Liver (tissue), 9 donors: ENCODE results near the gene GULP1. TPM values are rescaled to one million over a fixed set of nuclear protein-coding genes. Genes with fewer than 3 reads are reported as not detected.

Experiments used
- DNase-seq: peaks from one replicate; pipeline ENCODE4 v3.0.0-alpha.2; 2017; ENCODE audit warnings: low spot score
- H3K27ac ChIP-seq, 2 donors: one replicate each; pipeline ENCODE4 v1.7.0; 2013; ENCODE audit warnings: inconsistent platforms in 2 of 2, low read length in 2 of 2, control low read depth in 1 of 2, low read depth in 1 of 2, mild to moderate bottlenecking in 1 of 2
- H3K27me3 ChIP-seq, 4 donors: one replicate each; pipeline versions ENCODE4 v1.6.1 to v1.7.0; 2013; ENCODE audit warnings: low read length in 3 of 4, inconsistent platforms in 1 of 4, mild to moderate bottlenecking in 1 of 4, moderate library complexity in 1 of 4; ENCODE audit not compliant: control insufficient read depth in 4 of 4, insufficient read depth in 4 of 4
- H3K36me3 ChIP-seq, 4 donors: one replicate each; pipeline versions ENCODE4 v1.6.1 to v1.7.0; 2013; ENCODE audit warnings: low read length in 3 of 4, mild to moderate bottlenecking in 3 of 4, low read depth in 1 of 4, moderate library complexity in 1 of 4; ENCODE audit not compliant: control insufficient read depth in 4 of 4, insufficient read depth in 3 of 4
- H3K4me1 ChIP-seq, 4 donors: one replicate each; pipeline versions ENCODE4 v1.6.1 to v1.7.0; 2013; ENCODE audit warnings: low read length in 3 of 4, mild to moderate bottlenecking in 3 of 4, moderate library complexity in 1 of 4; ENCODE audit not compliant: control insufficient read depth in 4 of 4, insufficient read depth in 4 of 4
- H3K4me3 ChIP-seq, 3 donors: one replicate each; pipeline versions ENCODE4 v1.6.1 to v1.7.0; 2013; ENCODE audit warnings: low read length in 3 of 3, control low read depth in 1 of 3, low read depth in 1 of 3, mild to moderate bottlenecking in 1 of 3
- H3K9ac ChIP-seq, 2 donors: one replicate each; pipeline ENCODE4 v1.7.0; 2013; ENCODE audit warnings: low read length in 2 of 2, mild to moderate bottlenecking in 2 of 2, moderate library complexity in 2 of 2, control low read depth in 1 of 2, low read depth in 1 of 2
- H3K9me3 ChIP-seq, 4 donors: one replicate each; pipeline versions ENCODE4 v1.6.1 to v1.7.0; 2013; ENCODE audit warnings: low read length in 3 of 4; ENCODE audit not compliant: control insufficient read depth in 4 of 4
- ATF3 ChIP-seq: IDR thresholded peaks from 2 replicates; pipeline ENCODE4 v1.6.1; 2016; ENCODE audit warnings: antibody characterized with exemption
- EGR1 ChIP-seq, 2 donors: IDR thresholded peaks; 2 replicates each; pipeline ENCODE4 v1.6.1; 2016 to 2018; ENCODE audit warnings: antibody characterized with exemption in 2 of 2, low read depth in 2 of 2
- FOXA1 ChIP-seq: IDR thresholded peaks from 2 replicates; pipeline ENCODE4 v1.6.1; 2016; ENCODE audit warnings: antibody characterized with exemption
- FOXA2 ChIP-seq: IDR thresholded peaks from 2 replicates; pipeline ENCODE4 v1.6.1; 2016; ENCODE audit warnings: antibody characterized with exemption
- GABPA ChIP-seq, 2 donors: IDR thresholded peaks in 1 of 2; conservative IDR thresholded peaks in 1 of 2; 2 replicates each; pipeline ENCODE4 v1.6.1; 2016; ENCODE audit warnings: antibody characterized with exemption in 2 of 2, mild to moderate bottlenecking in 1 of 2, moderate library complexity in 1 of 2
- HNF4A ChIP-seq, 2 donors: conservative IDR thresholded peaks; 2 replicates each; pipeline ENCODE4 v1.6.1; 2016; ENCODE audit warnings: antibody characterized with exemption in 2 of 2, mild to moderate bottlenecking in 2 of 2
- HNF4G ChIP-seq: IDR thresholded peaks from 2 replicates; pipeline ENCODE4 v1.6.1; 2016; ENCODE audit warnings: antibody characterized with exemption
- JUND ChIP-seq, 2 donors: IDR thresholded peaks; 2 replicates each; pipeline ENCODE4 v1.6.1; 2016; ENCODE audit warnings: antibody characterized with exemption in 2 of 2
- NR2F2 ChIP-seq: IDR thresholded peaks from 2 replicates; pipeline ENCODE4 v1.6.1; 2016; ENCODE audit warnings: antibody characterized with exemption
- RAD21 ChIP-seq, 2 donors: IDR thresholded peaks; 2 replicates each; pipeline ENCODE4 v1.6.1; 2016; ENCODE audit warnings: antibody characterized with exemption in 2 of 2, mild to moderate bottlenecking in 2 of 2
- REST ChIP-seq: IDR thresholded peaks from 2 replicates; pipeline ENCODE4 v1.6.1; 2016; ENCODE audit warnings: antibody characterized with exemption, mild to moderate bottlenecking
- RXRA ChIP-seq, 2 donors: IDR thresholded peaks; 2 replicates each; pipeline ENCODE4 v1.6.1; 2017 to 2018; ENCODE audit warnings: antibody characterized with exemption in 2 of 2, mild to moderate bottlenecking in 1 of 2
- SP1 ChIP-seq: IDR thresholded peaks from 2 replicates; pipeline ENCODE4 v1.6.1; 2018; ENCODE audit warnings: antibody characterized with exemption, mild to moderate bottlenecking
- TAF1 ChIP-seq: conservative IDR thresholded peaks from 2 replicates; pipeline ENCODE4 v1.6.1; 2016; ENCODE audit warnings: antibody characterized with exemption, mild to moderate bottlenecking
- YY1 ChIP-seq: IDR thresholded peaks from 2 replicates; pipeline ENCODE4 v1.6.1; 2016; ENCODE audit warnings: antibody characterized with exemption, mild to moderate bottlenecking
- WGBS: extraction: QIAGEN DNeasy Blood & Tissue Kit; methylation state at CpG from one replicate; pipeline ENCODE4 v1.1.7; 2013; 5-methylcytosine and 5-hydroxymethylcytosine counted together
- polyA plus RNA-seq, 2 donors: library from polyadenylated mRNA; stranded (reverse) in 1 of 2; unstranded in 1 of 2; fragments of 200-250 nt in 1 of 2; fragments of >200 nt in 1 of 2; fragmentation: Nextera tagmentation in 1 of 2; extraction: Ambion mirVana in 1 of 2; gene quantifications; one replicate each; pipeline versions ENCODE4 v1.2.1 to v1.2.3, GENCODE V29; 2013 to 2015
- total RNA-seq, 2 donors: library from RNA; depleted of rRNA; stranded (reverse); fragments of >200 nt; gene quantifications; one replicate each; pipeline ENCODE4 v1.2.3, GENCODE V29; 2014
- TF ChIP-seq, protein P1 (sequence below): IDR thresholded peaks from 2 replicates; pipeline ENCODE4 v1.6.1; 2016; ENCODE audit warnings: antibody characterized with exemption
- donor health status: healthy.
- donor health status: healthy.
- donor health status: healthy.
- donor health status: healthy.
- donor health status: healthy.

The GULP1 gene
- total and polyA plus RNA-seq, 4 donors, result 0.53 to 6.9 (median 0.89) TPM

GRCh38 chr2:188395903-188396689 is 104.4 kb downstream of the GULP1 start:
- no peak for DNase-seq
- WGBS, result 88% methylated on average over 10 of the region's 10 CpGs
- Histone ChIP-seq H3K27ac (no peak overlapping the region), H3K4me1 (no peaks in the 10 kb centered on the region), H3K9me3 (no peaks in the 10 kb centered on the region), H3K27me3 (no peaks in the 10 kb centered on the region), H3K4me3 (no peak overlapping the region), H3K36me3 (no peaks in the 10 kb centered on the region), H3K9ac (no peak overlapping the region)
- no peak for TF ChIP-seq RXRA (IDR thresholded peaks at IDR 0.05)
- TF ChIP-seq YY1, result no peak
- no peak for TF ChIP-seq EGR1 (IDR thresholded peaks at IDR 0.05; ENCODE audit: low read depth in 2 of 2)
- TF ChIP-seq NR2F2, result no peak
- TF ChIP-seq TAF1, result no peak
- no peak for TF ChIP-seq ATF3

DNA sequence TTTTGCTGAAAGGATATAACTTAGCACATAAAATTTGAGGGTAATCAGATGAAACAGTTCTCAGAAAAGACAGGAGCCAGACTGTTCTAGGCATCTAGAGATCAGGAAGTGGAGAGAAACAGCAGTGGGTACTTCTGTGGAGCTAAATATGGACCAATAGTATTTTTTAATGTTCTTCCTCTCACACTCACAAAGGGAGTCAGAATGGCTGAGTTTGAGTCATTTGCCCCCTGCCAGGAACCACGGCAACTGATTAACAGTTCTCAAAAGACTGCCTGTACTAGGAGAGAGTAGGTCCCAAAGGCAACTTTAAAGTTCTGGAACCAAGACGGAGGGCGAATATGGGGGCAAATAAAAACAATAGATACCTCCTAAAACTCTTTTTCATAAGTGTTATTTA is 107.5 kb downstream of the GULP1 start:
- no peak overlapping the region for H3K4me3 ChIP-seq
- no peak for DNase-seq
- H3K9ac ChIP-seq, result no peak overlapping the region
- H3K36me3 ChIP-seq, result no peaks in the 10 kb centered on the region
- no peaks in the 10 kb centered on the region for H3K27me3 ChIP-seq
- WGBS, result 84% methylated on average over 3 of the region's 3 CpGs
- TF ChIP-seq GABPA (IDR thresholded peaks at IDR 0.05 in 1 of 2, conservative IDR thresholded peaks at IDR 0.05 in 1 of 2) (no peak), RXRA (IDR thresholded peaks at IDR 0.05) (no peak), HNF4G (no peak)
- H3K9me3 ChIP-seq, result no peaks in the 10 kb centered on the region
- H3K27ac ChIP-seq, result no peak overlapping the region
- H3K4me1 ChIP-seq, result no peaks in the 10 kb centered on the region

DNA sequence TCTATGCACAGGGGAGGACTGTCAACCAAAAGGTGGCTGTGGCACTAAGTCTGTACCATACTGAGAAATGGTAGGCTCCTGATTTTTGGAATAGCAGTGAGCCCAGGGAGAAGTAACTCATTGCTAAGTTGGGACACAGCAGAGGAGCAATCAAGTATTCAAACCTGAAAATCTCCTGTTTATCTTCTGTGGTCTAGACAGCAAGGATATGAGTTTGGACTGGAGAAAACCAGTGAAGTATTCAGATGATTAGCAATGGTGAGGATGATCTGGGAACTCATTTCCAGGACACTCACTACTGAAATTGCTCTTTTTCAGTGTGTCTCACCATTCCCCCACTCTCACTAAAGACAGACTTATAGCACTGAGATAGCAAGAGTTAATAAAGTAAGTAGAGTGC is 112.0 kb downstream of the GULP1 start:
- Histone ChIP-seq H3K4me1 (no peaks in the 10 kb centered on the region), H3K9ac (no peak overlapping the region), H3K4me3 (no peak overlapping the region), H3K27me3 (no peaks in the 10 kb centered on the region), H3K27ac (no peak overlapping the region), H3K9me3 (no peaks in the 10 kb centered on the region), H3K36me3 (no peaks in the 10 kb centered on the region)
- TF ChIP-seq REST (no peak), HNF4G (no peak), EGR1 (IDR thresholded peaks at IDR 0.05; ENCODE audit: low read depth in 2 of 2) (no peak), RXRA (IDR thresholded peaks at IDR 0.05) (no peak), SP1 (no peak), NR2F2 (no peak), FOXA1 (no peak), TAF1 (no peak), FOXA2 (no peak), JUND (IDR thresholded peaks at IDR 0.05) (no peak), GABPA (IDR thresholded peaks at IDR 0.05 in 1 of 2, conservative IDR thresholded peaks at IDR 0.05 in 1 of 2) (no peak), ATF3 (no peak), RAD21 (IDR thresholded peaks at IDR 0.05) (no peak), HNF4A (conservative IDR thresholded peaks at IDR 0.05) (no peak)
- TF ChIP-seq, protein P1, sequence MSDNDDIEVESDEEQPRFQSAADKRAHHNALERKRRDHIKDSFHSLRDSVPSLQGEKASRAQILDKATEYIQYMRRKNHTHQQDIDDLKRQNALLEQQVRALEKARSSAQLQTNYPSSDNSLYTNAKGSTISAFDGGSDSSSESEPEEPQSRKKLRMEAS, result no peak
- DNase-seq, result no peak
